Ovary (tissue), 9 donors: Measurements from ENCODE around the gene CCDC157. TPM values are rescaled to one million over a fixed set of nuclear protein-coding genes. Genes with fewer than 3 reads are reported as not detected.

Source experiments
- DNase-seq, 5 donors: peaks; one replicate each; pipeline ENCODE4 v3.0.0-alpha.2; 2019 to 2020
- H3K27ac ChIP-seq, 2 donors: fragments of 200-600 bp; one replicate each; pipeline versions ENCODE4 v1.5.1 to v1.8.0; 2019 to 2022
- H3K27me3 ChIP-seq: fragments of 200-600 bp; one replicate; pipeline ENCODE4 v1.8.0; 2022
- H3K36me3 ChIP-seq: fragments of 200-600 bp; sonication (generic); one replicate; pipeline ENCODE4 v1.5.1; 2019
- H3K4me1 ChIP-seq: one replicate; pipeline ENCODE4 v1.8.1; 2013; ENCODE audit warnings: mild to moderate bottlenecking, moderate library complexity; ENCODE audit not compliant: insufficient read depth
- H3K4me3 ChIP-seq: fragments of 200-600 bp; sonication (generic); one replicate; pipeline ENCODE4 v1.5.1; 2017
- H3K9me3 ChIP-seq, 2 donors: fragments of 200-600 bp in 1 of 2; sonication (generic) in 1 of 2; one replicate each; pipeline versions ENCODE4 v1.5.1 to v1.8.1; 2013 to 2019; ENCODE audit warnings: mild to moderate bottlenecking in 1 of 2, moderate library complexity in 1 of 2
- CTCF ChIP-seq, 3 donors: fragments of 450-650 bp in 2 of 3; fragments of 200-600 bp in 1 of 3; IDR thresholded peaks; one replicate each; pipeline versions ENCODE4 v1.5.1 to v1.8.0; 2016 to 2022; ENCODE audit warnings: antibody characterized with exemption in 3 of 3, mild to moderate bottlenecking in 1 of 3
- EP300 ChIP-seq: sonication (generic); formaldehyde crosslinking; IDR thresholded peaks from one replicate; pipeline ENCODE4 v1.6.1; 2017; ENCODE audit warnings: antibody characterized with exemption
- POLR2A ChIP-seq: fragments of 450-650 bp; IDR thresholded peaks from one replicate; pipeline ENCODE4 v1.6.1; 2017; ENCODE audit warnings: antibody characterized with exemption, mild to moderate bottlenecking, moderate library complexity
- WGBS, 3 donors: extraction: QIAGEN DNeasy Blood & Tissue Kit in 1 of 3; methylation state at CpG; one replicate each; pipeline versions ENCODE4 v1.1.5 to v1.1.7; 2013 to 2017; 5-methylcytosine and 5-hydroxymethylcytosine counted together
- intact Hi-C, 4 donors: fragments of 100-400 bp; cut with DNase I; formaldehyde crosslinking; loops; one replicate each; pipeline versions ENCODE4 v1.11.0 to v1.15.1; 2022 to 2023
- polyA plus RNA-seq, 2 donors: library from polyadenylated mRNA; stranded (reverse); fragments of 200-250 nt in 1 of 2; fragments of 350-450 nt in 1 of 2; fragmentation: Illumina TruSeq in 1 of 2; extraction: RNeasy Lipid Tissue Mini Kit (QIAGEN cat#74804) in 1 of 2; gene quantifications; one replicate each; pipeline ENCODE4 v1.2.3, GENCODE V29; 2013 to 2014
- total RNA-seq, 7 donors: library from RNA; depleted of rRNA in 2 of 7; stranded (reverse); fragments of >200 nt in 2 of 7; fragmentation: NEBNext Ultra II Directional in 3 of 7; extraction: Animal tissue kit (Norgen Biotek cat#: 25700) in 3 of 7; gene quantifications; one replicate each; pipeline versions ENCODE4 v1.1.0 to v1.2.4, GENCODE V29; 2016 to 2023
- donor health status: DM: no; HTN: no; CAD: no; lungs with moderate emphysema.
- donor health status: DM: no; HTN: no; CAD: no.
- donor health status: Bipolar disorder and iron deficiency.
- donor health status: DM: yes; HTN: yes; CAD: no.
- donor health status: DM: no; HTN: no; CAD: no.
- donor health status: DM: yes; HTN: yes; CAD: no.

CCDC157 gene
- total and polyA plus RNA-seq, 9 donors: 0.60 to 28.0 (median 2.4) TPM

GRCh38 chr22:30314915-30315314 lies 41.9 kb upstream of the CCDC157 start:
- Histone ChIP-seq H3K4me1 (peaks cover 53% of the 10 kb centered on the region), H3K27me3 (no peaks in the 10 kb centered on the region), H3K36me3 (no peaks in the 10 kb centered on the region), H3K4me3 (no peak overlapping the region), H3K9me3 (no peaks in the 10 kb centered on the region), H3K27ac (no peak overlapping the region)
- WGBS, 3 donors: 80 to 84% (median 82%) methylated on average over 8 of the region's 8 CpGs
- intact Hi-C loops: no loop called here
- no peak for DNase-seq
- TF ChIP-seq EP300 (no peak), POLR2A (no peak), CTCF (IDR thresholded peaks at IDR 0.05) (no peak)

GRCh38 chr22:30315962-30316576 lies 40.7 kb upstream of the CCDC157 start:
- intact Hi-C loops: no loop called here
- DNase-seq: no peak
- TF ChIP-seq CTCF (IDR thresholded peaks at IDR 0.05) (no peak), EP300 (no peak), POLR2A (no peak)

GRCh38 chr22:30317778-30318177 lies 39.0 kb upstream of the CCDC157 start:
- no peaks in the 10 kb centered on the region for H3K27me3 ChIP-seq
- intact Hi-C loops: no loop called here
- H3K27ac ChIP-seq: peak overlapping the region in 1 of 2 donors; percentile 68
- H3K4me1 ChIP-seq: peaks cover 46% of the 10 kb centered on the region
- no peak for TF ChIP-seq EP300
- TF ChIP-seq CTCF (IDR thresholded peaks at IDR 0.05): no peak
- TF ChIP-seq POLR2A: no peak
- H3K4me3 ChIP-seq: no peak overlapping the region
- H3K36me3 ChIP-seq: no peaks in the 10 kb centered on the region
- no peak for DNase-seq
- WGBS, 3 donors: 94 to 100% (median 95%) methylated on average over 1 of the region's 1 CpG
- H3K9me3 ChIP-seq: no peaks in the 10 kb centered on the region

More at GRCh38 chr22:30315962-30316576, 40.7 kb upstream of the CCDC157 start:
- peaks cover 52% of the 10 kb centered on the region for H3K4me1 ChIP-seq
- WGBS, 3 donors: 53 to 65% (median 56%) methylated on average over 2 of the region's 2 CpGs
- H3K4me3 ChIP-seq: no peak overlapping the region
- no peaks in the 10 kb centered on the region for H3K9me3 ChIP-seq
- no peaks in the 10 kb centered on the region for H3K27me3 ChIP-seq
- H3K36me3 ChIP-seq: no peaks in the 10 kb centered on the region
- no peak overlapping the region for H3K27ac ChIP-seq

GRCh38 chr22:30318799-30319419 lies 37.9 kb upstream of the CCDC157 start:
- H3K9me3 ChIP-seq: no peaks in the 10 kb centered on the region
- H3K36me3 ChIP-seq: no peaks in the 10 kb centered on the region
- intact Hi-C loops: no loop called here
- peaks cover 43% of the 10 kb centered on the region for H3K4me1 ChIP-seq
- H3K4me3 ChIP-seq: no peak overlapping the region
- 88 to 93% (median 91%) methylated on average over 7 of the region's 7 CpGs for WGBS, 3 donors
- no peaks in the 10 kb centered on the region for H3K27me3 ChIP-seq
- peak overlapping the region in 1 of 2 donors; percentile 68 for H3K27ac ChIP-seq
- no peak for TF ChIP-seq POLR2A
- no peak for TF ChIP-seq EP300
- no peak for TF ChIP-seq CTCF (IDR thresholded peaks at IDR 0.05)
- DNase-seq: no peak
